HG03095 (cell line): ENCODE results near the gene OAF.

Experiments used
- ATAC-seq: cut with Tn5 transposase; IDR thresholded peaks from one replicate; pipeline ENCODE4 v1.9.1; 2021; ENCODE audit warnings: moderate library complexity; ENCODE audit not compliant: unreplicated experiment

The OAF gene

DNA sequence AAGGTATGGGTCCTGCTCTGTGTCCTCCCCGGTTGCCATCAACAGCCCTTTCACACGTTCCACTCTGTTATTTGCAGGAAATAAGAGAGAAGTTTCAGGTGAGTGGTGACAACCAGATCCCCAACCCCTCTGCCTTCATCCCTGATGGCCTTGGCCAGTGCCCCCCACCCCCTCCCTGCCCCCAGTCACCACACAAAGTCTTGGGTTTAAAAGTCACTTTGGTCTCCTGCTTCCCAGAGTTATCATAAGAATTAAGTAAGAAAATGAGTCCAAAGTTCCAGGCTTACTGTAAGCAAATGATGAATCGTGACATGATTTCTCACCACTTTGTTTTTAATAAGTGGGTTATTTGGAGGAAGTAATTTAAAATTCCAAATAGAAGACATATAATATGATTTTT is 9.2 kb upstream of the OAF start:
- no peak for ATAC-seq

- ATAC-seq: no peak
Observed at GRCh38 chr11:120203626-120204025, 7.2 kb upstream of the OAF start.

GRCh38 chr11:120205596-120206161 is 5.2 kb upstream of the OAF start:
- no peak for ATAC-seq

DNA sequence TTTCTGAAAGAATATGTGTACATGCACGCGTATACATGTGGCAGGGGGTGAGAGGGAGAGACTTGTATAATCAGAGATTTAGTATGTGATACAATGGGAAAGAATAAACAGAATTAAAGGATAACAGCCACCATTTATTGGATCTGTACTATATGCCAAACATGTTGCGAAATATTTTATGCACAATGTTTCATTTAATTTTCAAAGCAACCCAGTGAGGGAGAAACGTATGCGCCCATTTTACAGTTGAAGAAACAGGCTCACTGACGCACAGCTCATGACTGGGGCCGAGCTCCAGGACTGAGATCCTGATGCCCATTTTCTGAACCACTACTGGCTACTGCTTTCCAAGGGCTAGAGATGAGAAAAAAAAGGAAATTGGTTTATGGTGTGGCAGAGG is 3.3 kb upstream of the OAF start:
- ATAC-seq: no peak

GRCh38 chr11:120208001-120208441 is 2.8 kb upstream of the OAF start:
- no peak for ATAC-seq

DNA sequence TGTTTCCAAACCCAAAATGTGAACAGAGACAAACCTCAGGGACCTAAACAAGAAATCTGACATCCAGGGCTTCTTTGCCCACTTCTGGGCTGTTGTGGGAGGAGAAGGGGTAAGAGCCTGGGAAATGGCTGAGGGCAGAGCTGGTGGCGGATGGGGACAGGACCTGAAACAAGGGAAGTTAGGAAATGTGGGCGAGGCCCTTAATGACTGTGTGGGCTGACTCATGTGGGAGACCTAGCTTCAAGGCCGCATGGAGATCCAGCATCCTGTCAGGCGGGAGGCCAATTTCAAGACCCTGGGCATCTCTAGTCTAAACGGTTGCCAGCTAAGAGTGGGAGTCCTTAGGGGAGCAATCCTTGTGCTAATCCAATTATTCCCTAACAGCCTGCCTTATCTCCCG is 2.1 kb upstream of the OAF start:
- no peak for ATAC-seq

GRCh38 chr11:120209746-120210625 is 846 bp upstream of the OAF start:
- ATAC-seq: no peak

GRCh38 chr11:120211522-120212258 is 858 bp downstream of the OAF start:
- ATAC-seq: no peak

- no peak for ATAC-seq
Observed at GRCh38 chr11:120212259-120212878, 1.5 kb downstream of the OAF start.

DNA sequence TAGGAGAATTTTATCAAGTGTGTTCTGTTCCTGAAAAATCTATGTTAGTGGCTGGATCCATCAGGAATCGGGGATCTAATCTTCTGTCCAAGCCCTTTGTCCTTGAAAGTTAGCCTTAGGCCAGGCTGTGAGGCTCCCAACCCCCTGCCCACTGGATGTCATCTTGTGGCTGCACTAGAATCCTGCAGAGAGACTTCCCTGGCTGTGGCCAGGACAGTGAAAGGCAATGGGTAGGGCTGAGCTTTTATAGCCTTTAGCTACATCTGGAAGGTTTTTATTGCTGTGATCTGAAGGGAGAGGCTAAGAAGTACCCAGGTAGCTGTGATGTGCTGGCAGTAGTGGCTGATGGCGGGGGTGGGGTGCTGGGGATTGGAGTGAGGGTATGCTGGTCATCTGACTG is 2.1 kb downstream of the OAF start:
- ATAC-seq: no peak

DNA sequence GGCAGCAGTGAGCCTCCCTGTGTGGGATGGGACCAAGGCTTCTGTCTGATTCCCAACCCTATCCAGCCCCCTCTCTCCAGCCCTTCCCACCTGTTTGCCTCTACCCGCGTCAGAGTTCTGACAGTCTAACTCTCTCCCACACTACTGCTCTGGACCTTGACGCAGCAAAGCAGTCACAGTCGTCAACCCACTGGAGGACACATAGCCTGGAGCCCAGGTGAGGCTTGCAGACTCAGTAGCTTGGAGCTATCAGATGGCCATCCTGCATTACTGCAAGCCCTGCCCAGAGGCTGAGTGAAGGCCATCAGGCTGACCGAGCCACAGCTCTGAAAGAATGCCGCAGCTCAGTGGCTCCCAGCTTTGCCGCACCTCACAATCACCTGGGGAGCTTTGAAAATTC is 3.7 kb downstream of the OAF start:
- ATAC-seq: no peak

GRCh38 chr11:120215634-120216033 is 4.8 kb downstream of the OAF start:
- no peak for ATAC-seq

- no peak for ATAC-seq
Observed at GRCh38 chr11:120216426-120217102, 5.7 kb downstream of the OAF start.

DNA sequence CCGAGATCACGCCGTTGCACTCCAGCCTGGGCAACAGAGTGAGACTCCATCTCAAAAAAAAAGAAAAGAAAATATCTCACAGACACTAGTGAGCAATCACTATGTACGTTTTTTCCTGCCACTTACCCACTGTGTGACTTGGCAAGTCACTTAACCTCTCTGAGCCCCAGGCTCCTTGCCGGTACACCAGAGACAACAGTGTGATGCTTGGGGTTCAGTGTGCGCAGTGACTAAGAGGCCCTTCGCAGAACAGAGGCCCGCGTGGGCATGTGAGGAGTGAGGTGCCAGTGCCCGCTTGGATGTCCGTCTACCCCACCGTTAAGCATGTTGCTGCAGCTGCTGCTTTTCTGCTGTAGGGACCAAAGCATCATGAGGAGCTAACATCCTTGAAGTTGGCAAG is 6.7 kb downstream of the OAF start:
- no peak for ATAC-seq

DNA sequence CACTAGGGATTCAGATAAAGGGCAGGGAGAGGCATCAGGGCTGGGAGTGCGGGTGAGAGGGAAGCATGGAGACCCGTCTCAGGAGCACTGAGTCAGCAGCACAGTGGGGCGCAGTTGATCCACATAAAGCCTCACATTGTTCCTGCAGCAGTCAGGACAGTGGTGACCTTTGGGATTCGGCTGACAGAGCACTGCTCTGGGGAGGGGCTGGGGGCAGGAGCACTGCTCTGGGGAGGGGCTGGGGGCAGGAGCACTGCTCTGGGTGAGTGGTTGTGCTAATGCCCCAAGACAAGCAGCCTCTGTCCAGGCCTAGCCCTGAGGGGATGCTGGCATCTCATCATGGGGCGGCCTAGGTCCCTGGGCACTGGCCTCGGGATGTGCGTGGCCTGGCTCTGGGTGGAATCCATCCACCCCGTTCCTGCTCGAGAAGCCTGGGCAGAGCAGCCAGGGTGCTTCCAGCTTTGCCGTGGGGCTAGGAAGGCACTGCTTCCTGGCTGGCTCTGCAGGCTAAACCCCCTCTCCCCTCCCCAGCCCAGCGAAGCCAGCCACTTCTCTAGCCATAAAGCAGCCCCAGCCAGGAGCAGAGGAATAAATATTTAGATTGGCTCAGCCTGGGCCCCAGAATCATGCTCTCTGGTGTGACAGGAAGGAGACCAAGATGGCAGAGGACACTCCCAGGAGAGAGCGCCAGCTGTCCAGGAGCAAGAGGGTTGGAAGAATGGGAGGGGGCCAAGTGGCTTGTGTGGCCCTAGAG is 7.3 kb downstream of the OAF start:
- no peak for ATAC-seq

DNA sequence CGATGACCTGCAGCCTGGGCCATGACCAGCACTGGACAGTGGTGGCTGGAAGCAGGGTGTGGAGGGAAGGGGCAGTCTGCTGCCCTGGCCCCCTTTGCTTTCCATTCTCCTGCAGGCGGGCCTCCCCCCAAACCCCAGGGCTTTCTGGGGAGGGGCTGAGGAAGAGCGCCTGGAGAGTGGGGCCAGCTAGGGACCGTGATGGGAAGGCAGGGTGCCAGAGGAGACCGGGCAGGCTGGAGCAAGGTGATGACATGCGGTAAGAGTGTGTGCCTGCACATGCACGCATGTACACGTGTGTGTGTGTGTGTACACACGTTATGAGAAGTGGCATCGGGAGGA is 7.8 kb downstream of the OAF start:
- ATAC-seq: no peak

DNA sequence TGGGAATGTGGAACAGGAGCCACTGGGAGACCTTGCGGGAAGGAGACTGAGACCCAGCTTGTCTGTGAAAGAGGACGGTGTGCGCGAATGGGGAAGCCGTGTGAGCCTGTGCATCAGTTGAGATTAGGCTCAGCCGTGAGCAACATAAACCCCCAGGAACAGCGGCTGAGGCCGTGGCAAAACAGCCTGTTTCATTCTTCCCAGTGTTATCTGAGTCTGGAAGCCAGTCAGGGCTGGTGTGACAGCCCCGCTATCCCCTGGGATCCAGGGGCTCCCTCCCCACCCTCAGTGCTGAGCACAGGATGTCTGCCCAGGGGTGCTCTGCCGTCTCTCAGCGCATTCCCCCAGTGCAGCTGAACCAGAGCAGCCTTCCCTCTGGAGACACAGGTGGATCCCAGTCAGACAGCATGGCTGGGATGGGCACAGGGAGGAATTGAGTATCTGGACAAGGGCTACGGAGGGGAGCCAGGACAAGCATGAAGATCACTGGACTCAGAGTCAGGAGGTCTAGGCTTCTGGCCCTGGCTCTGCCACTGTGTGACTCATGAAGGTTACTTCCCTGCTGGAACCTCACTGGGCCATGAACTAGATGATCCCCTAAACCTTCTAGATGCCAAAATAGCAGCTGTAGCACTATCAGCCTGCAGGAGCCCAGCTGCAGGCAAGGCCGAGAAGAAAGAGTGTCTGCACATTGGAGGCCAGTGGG is 8.6 kb downstream of the OAF start:
- ATAC-seq: no peak

DNA sequence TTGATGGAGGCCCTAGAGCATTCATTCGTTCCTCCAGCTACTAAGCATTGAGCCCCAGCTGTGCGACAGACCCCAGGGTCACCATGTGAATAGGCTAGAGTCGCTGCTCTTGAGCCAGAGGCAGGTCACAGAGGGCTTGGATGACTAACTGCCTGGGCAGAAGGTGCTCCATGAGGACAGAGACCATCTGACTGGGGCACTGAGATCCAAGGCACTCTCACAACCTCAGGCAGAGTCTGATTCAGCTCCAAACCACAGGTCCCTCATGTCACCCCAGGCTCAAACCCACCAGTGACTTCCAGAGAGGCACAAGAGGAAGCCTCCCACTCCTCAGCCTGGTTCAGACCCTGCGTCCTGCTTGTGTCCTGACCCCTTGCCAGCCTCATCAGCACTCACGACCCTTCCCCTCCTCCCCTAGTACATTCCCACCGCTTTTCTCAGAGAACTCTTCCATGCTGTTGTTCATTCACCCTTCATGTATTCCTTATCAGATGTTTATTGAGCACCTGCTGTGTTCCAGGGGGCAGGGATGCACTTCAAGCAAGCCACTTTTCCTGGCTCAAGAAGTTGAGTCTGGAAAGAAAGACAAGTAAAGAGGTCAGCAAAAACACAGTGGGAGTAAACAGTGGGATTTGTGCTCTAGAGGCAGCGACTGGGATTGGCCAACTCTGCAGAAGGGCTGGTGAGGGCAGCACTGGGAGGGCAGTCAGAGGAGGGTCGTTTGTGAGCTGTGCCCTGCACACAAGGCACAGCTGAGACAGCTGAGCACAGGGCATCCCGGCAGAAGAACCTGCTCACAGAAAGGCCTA is 9.3 kb downstream of the OAF start:
- ATAC-seq: no peak

DNA sequence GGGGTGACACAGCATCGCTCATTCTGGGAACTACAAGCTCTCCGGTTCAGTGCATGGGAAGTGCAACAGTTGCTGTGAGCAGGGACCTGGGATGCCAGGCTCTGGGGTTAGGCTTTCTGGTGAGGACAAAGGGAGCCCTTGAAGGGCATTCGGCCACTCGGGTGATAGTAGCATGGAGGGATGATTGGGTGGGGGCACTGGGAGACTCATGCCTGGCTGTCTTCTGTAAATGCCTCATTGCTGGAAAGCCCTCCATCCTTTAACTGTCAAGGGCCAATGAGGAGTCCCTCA is 9.9 kb downstream of the OAF start:
- ATAC-seq: no peak
